SK-N-SH treated with all-trans-retinoic acid at 6 μM for 48 hours (cell line): ENCODE data around the gene PCBP3.
A peak's percentile ranks its signal among the peaks of the same experiment; 100 is the strongest.

Experiments used
- BACH2 ChIP-seq: fragments of 250-450 bp; sonication (Bioruptor Pico); IDR thresholded peaks from 2 replicates; pipeline ENCODE4 v1.9.0; 2021; ENCODE audit warnings: mild to moderate bottlenecking, borderline replicate concordance
- CREB5 ChIP-seq: fragments of 250-450 bp; sonication (Bioruptor Pico); IDR thresholded peaks from 2 replicates; pipeline ENCODE4 v1.5.1; 2020; ENCODE audit warnings: low read depth, mild to moderate bottlenecking, moderate library complexity
- CSDC2 ChIP-seq: fragments of 250-450 bp; sonication (Bioruptor Pico); IDR thresholded peaks from 2 replicates; pipeline ENCODE4 v1.5.0; 2020; ENCODE audit warnings: mild to moderate bottlenecking, moderate library complexity
- CSRNP3 ChIP-seq: fragments of 250-450 bp; sonication (Bioruptor Pico); IDR thresholded peaks from 2 replicates; pipeline ENCODE4 v1.5.1; 2021; ENCODE audit warnings: mild to moderate bottlenecking, moderate library complexity
- OSR1 ChIP-seq: fragments of 250-450 bp; sonication (Bioruptor Pico); IDR thresholded peaks from 2 replicates; pipeline ENCODE4 v1.8.0; 2022; ENCODE audit warnings: moderate library complexity, mild to moderate bottlenecking, inconsistent platforms
- PATZ1 ChIP-seq: fragments of 250-450 bp; sonication (Bioruptor Pico); IDR thresholded peaks from 2 replicates; pipeline ENCODE4 v1.8.0; 2020; ENCODE audit warnings: mild to moderate bottlenecking, moderate library complexity, borderline replicate concordance
- SNAI2 ChIP-seq: fragments of 250-450 bp; sonication (Bioruptor Pico); IDR thresholded peaks from 2 replicates; pipeline ENCODE4 v1.5.0; 2020; ENCODE audit warnings: mild to moderate bottlenecking, moderate library complexity
- TCF4 ChIP-seq: fragments of 250-450 bp; sonication (Bioruptor Pico); IDR thresholded peaks from 2 replicates; pipeline ENCODE4 v1.8.0; 2021; ENCODE audit warnings: mild to moderate bottlenecking, moderate library complexity, borderline replicate concordance
- TOX ChIP-seq: fragments of 250-450 bp; sonication (Bioruptor Pico); IDR thresholded peaks from 2 replicates; pipeline ENCODE4 v1.8.0; 2021; ENCODE audit warnings: mild to moderate bottlenecking, moderate library complexity, borderline replicate concordance
- ZFP3 ChIP-seq: fragments of 250-450 bp; sonication (Bioruptor Pico); IDR thresholded peaks from 2 replicates; pipeline ENCODE4 v1.5.0; 2020; ENCODE audit warnings: mild to moderate bottlenecking, moderate library complexity
- ZNF565 ChIP-seq: fragments of 450-650 bp; formaldehyde crosslinking; conservative IDR thresholded peaks from 2 replicates; pipeline ENCODE4 v1.5.0; 2020; ENCODE audit warnings: low read depth, mild to moderate bottlenecking, moderate library complexity
- ZNF70 ChIP-seq: fragments of 450-650 bp; formaldehyde crosslinking; IDR thresholded peaks from 2 replicates; pipeline ENCODE4 v1.5.0; 2020; ENCODE audit warnings: mild to moderate bottlenecking, moderate library complexity

- TF ChIP-seq SNAI2 (no peak), OSR1 (no peak), ZNF70 (CRISPR knock-in tag) (no peak), BACH2 (CRISPR knock-in tag) (no peak), CSRNP3 (no peak), CREB5 (CRISPR knock-in tag) (no peak), CSDC2 (CRISPR knock-in tag) (no peak), ZFP3 (CRISPR knock-in tag) (no peak), ZNF565 (CRISPR knock-in tag) (no peak), PATZ1 (CRISPR knock-in tag) (no peak), TCF4 (CRISPR knock-in tag) (no peak), TOX (0 out of 2 replicates have a peak, but pooled peaks have one; percentile 26)
Observed at GRCh38 chr21:45699966-45700365, 56.4 kb downstream of the PCBP3 start.
